ENCODE measurements around the gene APOC4.

DNA sequence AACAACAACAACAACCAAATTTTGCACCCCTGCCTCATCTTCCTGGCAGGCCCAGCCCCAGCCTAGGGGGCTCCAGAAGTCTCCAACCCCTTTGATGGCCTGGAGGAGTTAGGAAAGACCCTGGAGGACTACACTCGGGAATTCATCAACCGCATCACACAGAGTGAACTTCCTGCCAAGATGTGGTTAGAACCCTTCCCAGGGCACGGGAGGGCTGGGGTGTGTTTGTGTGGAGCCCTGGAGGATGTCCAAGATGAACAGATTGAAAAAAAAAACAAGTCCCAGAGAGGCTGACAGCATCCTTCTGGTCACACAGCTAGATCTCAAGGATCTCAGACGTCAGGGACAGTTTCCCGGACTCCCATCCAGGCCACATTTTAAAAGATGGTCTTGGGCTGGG, 14.3 kb upstream of the APOC4 start:
- TF ChIP-seq, protein P1, sequence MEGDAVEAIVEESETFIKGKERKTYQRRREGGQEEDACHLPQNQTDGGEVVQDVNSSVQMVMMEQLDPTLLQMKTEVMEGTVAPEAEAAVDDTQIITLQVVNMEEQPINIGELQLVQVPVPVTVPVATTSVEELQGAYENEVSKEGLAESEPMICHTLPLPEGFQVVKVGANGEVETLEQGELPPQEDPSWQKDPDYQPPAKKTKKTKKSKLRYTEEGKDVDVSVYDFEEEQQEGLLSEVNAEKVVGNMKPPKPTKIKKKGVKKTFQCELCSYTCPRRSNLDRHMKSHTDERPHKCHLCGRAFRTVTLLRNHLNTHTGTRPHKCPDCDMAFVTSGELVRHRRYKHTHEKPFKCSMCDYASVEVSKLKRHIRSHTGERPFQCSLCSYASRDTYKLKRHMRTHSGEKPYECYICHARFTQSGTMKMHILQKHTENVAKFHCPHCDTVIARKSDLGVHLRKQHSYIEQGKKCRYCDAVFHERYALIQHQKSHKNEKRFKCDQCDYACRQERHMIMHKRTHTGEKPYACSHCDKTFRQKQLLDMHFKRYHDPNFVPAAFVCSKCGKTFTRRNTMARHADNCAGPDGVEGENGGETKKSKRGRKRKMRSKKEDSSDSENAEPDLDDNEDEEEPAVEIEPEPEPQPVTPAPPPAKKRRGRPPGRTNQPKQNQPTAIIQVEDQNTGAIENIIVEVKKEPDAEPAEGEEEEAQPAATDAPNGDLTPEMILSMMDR (IDR thresholded peaks at IDR 0.05 in 4 of 5, conservative IDR thresholded peaks at IDR 0.05 in 1 of 5), result no peak
- no peak for TF ChIP-seq POLR2A (IDR thresholded peaks at IDR 0.05)

Data from gastrocnemius medialis (tissue), 4 donors.